Ovary (tissue), 3 donors: ENCODE results near the gene PRAMEF18.
"Not testable (repeated sequence)": the region's sequence is repeated elsewhere in the genome, so short reads cannot be mapped to it uniquely, and the experiment has no call there.

ENCODE experiments used
- EP300 ChIP-seq: sonication (generic); formaldehyde crosslinking; IDR thresholded peaks from one replicate; pipeline ENCODE4 v1.6.1; 2017; ENCODE audit warnings: antibody characterized with exemption
- POLR2A ChIP-seq: fragments of 450-650 bp; IDR thresholded peaks from one replicate; pipeline ENCODE4 v1.6.1; 2017; ENCODE audit warnings: antibody characterized with exemption, mild to moderate bottlenecking, moderate library complexity
- TF ChIP-seq, protein P1 (sequence below), 3 donors: fragments of 450-650 bp in 2 of 3; fragments of 200-600 bp in 1 of 3; IDR thresholded peaks; one replicate each; pipeline versions ENCODE4 v1.5.1 to v1.8.0; 2016 to 2022; ENCODE audit warnings: antibody characterized with exemption in 3 of 3, mild to moderate bottlenecking in 1 of 3
- donor health status: DM: no; HTN: no; CAD: no.

DNA sequence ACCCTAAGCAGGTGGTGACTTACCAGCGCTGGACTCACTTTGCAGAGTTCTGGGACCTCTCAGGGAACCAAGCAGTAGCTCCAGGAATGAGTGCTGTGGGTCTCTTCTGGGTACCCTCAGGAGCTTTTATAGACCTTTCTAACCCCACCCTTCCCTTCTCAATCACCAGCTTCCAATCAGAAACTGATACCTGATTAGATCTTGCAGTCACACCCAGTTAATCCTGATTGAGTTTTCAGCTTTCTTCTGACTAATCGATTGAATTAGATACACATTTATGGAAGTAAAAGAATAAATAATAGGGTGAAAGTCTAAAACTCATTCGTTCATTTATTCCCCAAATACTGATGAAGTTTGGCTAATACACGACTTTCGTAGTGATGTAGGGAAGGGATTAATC is 24.6 kb downstream of the PRAMEF18 start, which contains the start of gene PRAMEF13:
- TF ChIP-seq, protein P1, sequence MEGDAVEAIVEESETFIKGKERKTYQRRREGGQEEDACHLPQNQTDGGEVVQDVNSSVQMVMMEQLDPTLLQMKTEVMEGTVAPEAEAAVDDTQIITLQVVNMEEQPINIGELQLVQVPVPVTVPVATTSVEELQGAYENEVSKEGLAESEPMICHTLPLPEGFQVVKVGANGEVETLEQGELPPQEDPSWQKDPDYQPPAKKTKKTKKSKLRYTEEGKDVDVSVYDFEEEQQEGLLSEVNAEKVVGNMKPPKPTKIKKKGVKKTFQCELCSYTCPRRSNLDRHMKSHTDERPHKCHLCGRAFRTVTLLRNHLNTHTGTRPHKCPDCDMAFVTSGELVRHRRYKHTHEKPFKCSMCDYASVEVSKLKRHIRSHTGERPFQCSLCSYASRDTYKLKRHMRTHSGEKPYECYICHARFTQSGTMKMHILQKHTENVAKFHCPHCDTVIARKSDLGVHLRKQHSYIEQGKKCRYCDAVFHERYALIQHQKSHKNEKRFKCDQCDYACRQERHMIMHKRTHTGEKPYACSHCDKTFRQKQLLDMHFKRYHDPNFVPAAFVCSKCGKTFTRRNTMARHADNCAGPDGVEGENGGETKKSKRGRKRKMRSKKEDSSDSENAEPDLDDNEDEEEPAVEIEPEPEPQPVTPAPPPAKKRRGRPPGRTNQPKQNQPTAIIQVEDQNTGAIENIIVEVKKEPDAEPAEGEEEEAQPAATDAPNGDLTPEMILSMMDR (IDR thresholded peaks at IDR 0.05): not testable (repeated sequence)
- not testable (repeated sequence) for TF ChIP-seq POLR2A, EP300
